ENCODE measurements around the gene SFXN3.

GRCh38 chr10:101054351-101054750 lies 23.3 kb downstream of the SFXN3 start:
- TF ChIP-seq CTCF (IDR thresholded peaks at IDR 0.05) (no peak), POLR2AphosphoS5 (IDR thresholded peaks at IDR 0.05) (no peak), POLR2A (IDR thresholded peaks at IDR 0.05) (no peak), EP300 (IDR thresholded peaks at IDR 0.05) (no peak)
